ENCODE data around the gene BCAR1. TPM values are rescaled to one million over a fixed set of nuclear protein-coding genes. Genes with fewer than 3 reads are reported as not detected.

The BCAR1 gene
- total RNA-seq, 4 donors from 2014 or later: 14.1 to 34.1 (median 16.1) TPM

DNA sequence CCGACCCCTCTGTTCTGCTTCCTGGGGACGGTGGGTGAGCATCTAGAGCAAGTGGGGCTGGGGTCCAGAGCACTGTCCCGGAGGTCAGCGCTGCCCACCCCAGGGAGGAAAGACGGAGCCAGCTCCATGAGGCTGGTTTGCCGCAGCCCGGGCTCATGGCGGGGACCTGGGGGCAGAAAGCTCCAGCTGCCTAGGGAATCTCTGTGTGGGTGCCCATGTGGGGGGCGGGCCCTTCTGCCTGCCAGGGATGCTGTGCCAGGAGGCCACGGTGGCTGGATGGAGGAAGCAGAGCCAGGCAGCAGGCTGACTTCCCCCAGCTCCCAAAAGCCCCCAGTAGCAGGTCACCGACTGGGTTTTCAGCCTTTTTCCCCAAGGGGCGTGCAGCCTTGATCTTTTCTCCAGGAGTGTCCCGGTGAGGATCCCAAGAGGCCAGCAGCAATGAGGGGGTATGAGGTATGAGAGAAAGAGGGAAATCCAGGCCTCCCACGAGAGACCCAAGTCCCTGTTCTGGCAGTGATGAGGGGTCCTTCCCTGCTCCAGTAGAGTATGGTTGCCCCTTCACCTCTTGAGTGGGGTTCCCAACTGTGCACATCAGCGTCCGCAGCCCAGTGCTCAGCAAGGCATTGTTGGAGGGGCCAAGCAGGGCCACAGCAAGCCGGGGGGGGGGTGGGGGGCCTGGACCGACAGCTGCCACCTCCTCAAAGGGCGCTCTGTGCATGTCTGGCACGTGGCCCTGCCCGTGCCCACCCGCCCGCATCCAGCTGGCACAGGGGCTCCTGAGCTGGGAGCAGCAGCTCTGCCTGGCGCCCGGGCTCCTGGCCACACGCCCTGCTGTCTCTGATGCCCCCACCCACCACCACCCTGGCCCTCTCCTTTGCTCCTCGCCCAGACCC lies 15.6 kb upstream of the BCAR1 start:
- TF ChIP-seq, protein P1, sequence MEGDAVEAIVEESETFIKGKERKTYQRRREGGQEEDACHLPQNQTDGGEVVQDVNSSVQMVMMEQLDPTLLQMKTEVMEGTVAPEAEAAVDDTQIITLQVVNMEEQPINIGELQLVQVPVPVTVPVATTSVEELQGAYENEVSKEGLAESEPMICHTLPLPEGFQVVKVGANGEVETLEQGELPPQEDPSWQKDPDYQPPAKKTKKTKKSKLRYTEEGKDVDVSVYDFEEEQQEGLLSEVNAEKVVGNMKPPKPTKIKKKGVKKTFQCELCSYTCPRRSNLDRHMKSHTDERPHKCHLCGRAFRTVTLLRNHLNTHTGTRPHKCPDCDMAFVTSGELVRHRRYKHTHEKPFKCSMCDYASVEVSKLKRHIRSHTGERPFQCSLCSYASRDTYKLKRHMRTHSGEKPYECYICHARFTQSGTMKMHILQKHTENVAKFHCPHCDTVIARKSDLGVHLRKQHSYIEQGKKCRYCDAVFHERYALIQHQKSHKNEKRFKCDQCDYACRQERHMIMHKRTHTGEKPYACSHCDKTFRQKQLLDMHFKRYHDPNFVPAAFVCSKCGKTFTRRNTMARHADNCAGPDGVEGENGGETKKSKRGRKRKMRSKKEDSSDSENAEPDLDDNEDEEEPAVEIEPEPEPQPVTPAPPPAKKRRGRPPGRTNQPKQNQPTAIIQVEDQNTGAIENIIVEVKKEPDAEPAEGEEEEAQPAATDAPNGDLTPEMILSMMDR (IDR thresholded peaks at IDR 0.05; ENCODE audit: low read depth): no peak

DNA sequence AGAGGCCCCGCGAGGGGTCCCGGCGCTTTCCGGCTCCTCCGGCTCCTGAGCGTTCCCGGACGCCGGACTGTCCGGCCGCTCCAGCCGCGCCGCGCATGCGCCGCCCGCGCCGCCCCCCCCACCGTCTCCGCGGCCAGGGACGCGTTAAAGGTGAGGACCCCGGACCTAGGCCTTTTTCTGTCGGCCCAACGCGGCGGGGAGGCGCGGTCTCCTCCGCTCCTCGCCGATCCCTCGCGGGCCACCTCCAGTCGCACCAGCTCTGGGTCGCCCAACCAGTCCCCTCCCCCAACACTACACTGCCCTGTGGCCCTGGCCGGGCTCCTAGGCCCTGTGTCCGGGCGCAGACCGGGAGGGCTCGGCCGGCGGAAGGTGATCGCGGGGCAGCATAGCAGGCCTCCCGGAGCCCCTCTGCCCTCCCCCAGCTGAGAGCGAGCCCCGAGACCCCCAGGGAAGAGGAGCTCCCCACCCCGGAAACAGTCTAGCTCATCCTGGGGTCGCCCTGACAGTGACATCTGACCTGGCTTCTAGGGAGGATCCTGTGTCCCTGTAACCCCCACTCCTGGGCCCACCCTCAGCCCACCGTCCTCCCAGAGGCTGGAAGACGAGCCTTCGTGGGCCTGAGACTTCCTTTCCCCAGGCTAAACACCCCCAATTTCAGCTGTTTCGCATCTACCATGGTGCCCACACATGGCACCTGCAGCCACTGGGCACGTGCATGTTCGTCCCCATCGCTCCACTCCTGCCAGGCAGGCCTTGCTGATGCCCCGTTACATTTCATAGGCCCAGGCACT lies 14.7 kb upstream of the BCAR1 start:
- TF ChIP-seq, protein P1 (IDR thresholded peaks at IDR 0.05; ENCODE audit: low read depth): no peak

DNA sequence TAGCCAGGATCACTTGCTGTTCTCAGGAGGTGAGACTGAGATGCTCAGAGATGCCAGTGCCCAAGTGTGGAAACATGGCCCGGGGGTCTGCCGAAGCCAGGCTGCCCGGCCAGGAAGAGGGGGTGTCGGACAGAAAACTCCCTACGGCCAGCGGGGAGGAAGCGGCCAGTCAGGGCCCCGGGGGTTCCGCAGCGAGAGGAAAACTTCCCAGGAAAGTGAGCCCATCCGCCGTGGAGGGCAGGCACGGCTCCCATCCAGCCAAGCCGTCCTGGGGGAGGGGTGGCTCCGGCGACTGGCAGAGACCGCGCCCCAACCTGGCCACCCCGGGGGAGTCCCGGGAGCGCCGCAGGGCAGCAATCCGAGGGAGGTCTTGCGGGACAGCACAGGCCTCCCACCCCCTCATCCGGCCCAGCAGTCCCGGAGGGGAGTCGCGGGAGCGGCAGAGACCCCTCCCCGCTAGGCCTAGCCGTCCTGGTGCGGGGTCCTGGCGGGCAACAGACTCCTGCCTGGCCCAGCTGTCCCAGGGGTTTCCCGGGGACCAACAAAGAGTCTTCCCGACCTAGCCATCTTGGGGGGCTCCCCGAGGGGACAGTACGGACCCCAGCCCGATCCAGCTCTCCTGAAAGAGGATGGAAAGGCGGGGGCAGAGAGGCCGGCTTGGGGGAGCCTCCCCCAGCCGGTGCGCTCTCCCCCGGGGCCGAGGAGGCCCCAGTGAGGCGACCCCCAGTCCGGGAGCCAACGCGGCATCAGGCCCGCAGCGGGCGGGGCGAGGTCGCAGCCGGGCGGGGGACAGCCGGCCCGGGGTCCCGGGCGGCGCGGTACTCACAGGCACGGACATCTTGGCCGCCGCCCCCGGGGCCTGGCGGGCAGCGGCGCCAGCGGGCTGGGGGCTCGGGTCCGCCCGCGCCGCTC lies 13.8 kb upstream of the BCAR1 start:
- TF ChIP-seq, protein P1 (IDR thresholded peaks at IDR 0.05; ENCODE audit: low read depth): no peak

DNA sequence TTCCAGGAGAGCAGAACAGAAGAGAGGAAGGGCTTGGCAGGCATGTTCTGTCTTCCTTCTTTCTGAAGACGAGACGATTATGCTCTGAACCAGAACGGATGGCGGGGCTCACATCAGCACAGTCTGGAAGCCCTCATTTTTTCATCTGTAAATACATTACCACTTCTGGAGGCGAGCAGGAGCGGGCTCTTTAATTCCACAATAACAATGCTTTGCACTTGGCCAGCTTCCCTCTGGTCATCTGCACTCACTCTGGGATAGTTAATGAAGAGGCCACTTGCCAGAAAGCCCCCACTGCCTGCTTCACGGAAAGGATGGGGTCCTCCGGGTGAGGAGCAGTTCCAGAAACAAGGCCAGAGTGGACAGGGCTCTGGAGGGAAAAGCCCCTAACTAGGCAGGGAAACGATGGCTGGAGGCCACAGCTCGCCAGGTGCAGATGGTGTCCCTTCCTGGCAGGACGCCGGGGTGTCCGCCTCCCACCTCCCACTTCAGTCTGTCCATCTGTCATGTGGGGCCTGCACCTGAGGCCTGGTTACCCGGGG lies 13.1 kb upstream of the BCAR1 start:
- TF ChIP-seq, protein P1 (IDR thresholded peaks at IDR 0.05; ENCODE audit: low read depth): no peak

- TF ChIP-seq, protein P1 (IDR thresholded peaks at IDR 0.05; ENCODE audit: low read depth): no peak
Measured at GRCh38 chr16:75263963-75264445, 12.6 kb upstream of the BCAR1 start.

DNA sequence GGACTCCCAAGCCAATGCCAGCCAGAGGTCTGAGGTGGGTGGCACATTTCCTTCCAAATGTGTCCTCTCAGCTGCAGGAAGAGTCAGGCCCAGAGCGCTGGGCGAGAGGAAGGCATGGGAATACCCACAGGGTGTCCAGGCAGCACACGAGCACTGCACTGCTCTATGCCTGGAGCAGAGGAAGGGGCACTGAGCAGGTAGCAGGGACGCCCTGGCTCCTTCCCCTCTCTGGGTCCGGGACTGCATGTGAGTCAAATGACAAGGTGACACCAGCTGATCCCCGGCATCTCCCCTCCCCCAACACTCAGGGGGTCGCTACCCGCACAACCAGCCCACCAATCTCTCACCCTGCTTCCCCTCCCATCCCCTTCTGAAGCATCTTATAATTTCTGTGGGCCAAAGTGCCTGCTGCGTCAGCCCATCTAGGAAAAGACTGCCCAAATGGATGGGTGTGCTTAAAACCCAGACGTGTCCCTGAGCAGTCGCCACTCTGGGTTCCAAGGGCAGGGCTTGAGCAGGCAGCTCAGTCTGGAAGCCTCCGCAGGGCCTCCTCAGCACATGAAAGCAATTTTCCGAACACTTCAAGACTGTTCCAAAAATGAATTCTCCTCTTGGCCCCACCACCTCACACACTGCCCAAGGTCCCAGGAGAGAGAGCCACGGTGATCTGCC lies 12.0 kb upstream of the BCAR1 start:
- TF ChIP-seq, protein P1 (IDR thresholded peaks at IDR 0.05; ENCODE audit: low read depth): no peak
